Kidney (tissue), 14 donors: Measurements from ENCODE around the gene SHLD3. TPM values are rescaled to one million over a fixed set of nuclear protein-coding genes. Genes with fewer than 3 reads are reported as not detected.
"Not testable (repeated sequence)": the region's sequence is repeated elsewhere in the genome, so short reads cannot be mapped to it uniquely, and the experiment has no call there.

ENCODE experiments used
- DNase-seq, 5 donors: peaks; one replicate each; pipeline ENCODE4 v3.0.0-alpha.2; 2013 to 2020
- FAIRE-seq: peaks from 2 replicates; lab custom pipeline; 2012; peaks lifted over from hg19 to GRCh38; lab: Jason Lieb, UNC
- H3K27ac ChIP-seq, 2 donors: one replicate each; pipeline ENCODE4 v1.7.0; 2013; ENCODE audit warnings: low read depth in 2 of 2, low read length in 2 of 2, inconsistent platforms in 1 of 2
- H3K27me3 ChIP-seq: one replicate; pipeline ENCODE4 v1.7.1; 2013; ENCODE audit warnings: low read length, inconsistent platforms; ENCODE audit not compliant: control insufficient read depth, insufficient read depth
- H3K36me3 ChIP-seq, 3 donors: one replicate each; pipeline versions ENCODE4 v1.7.0 to v1.7.1; 2013; ENCODE audit warnings: low read length in 3 of 3, control low read depth in 1 of 3, inconsistent platforms in 1 of 3; ENCODE audit not compliant: insufficient read depth in 3 of 3, control insufficient read depth in 2 of 3
- H3K4me1 ChIP-seq, 3 donors: one replicate each; pipeline versions ENCODE4 v1.7.0 to v1.7.1; 2013; ENCODE audit warnings: low read length in 3 of 3, inconsistent platforms in 1 of 3, low read depth in 1 of 3; ENCODE audit not compliant: control insufficient read depth in 2 of 3, insufficient read depth in 2 of 3
- H3K4me3 ChIP-seq, 3 donors: one replicate each; pipeline versions ENCODE4 v1.7.0 to v1.8.1; 2013; ENCODE audit warnings: low read length in 3 of 3, control low read depth in 1 of 3, inconsistent platforms in 1 of 3
- H3K9ac ChIP-seq, 3 donors: one replicate each; pipeline versions ENCODE4 v1.7.0 to v1.7.1; 2013; ENCODE audit warnings: low read length in 3 of 3, control low read depth in 1 of 3, inconsistent platforms in 1 of 3
- H3K9me3 ChIP-seq, 3 donors: one replicate each; pipeline versions ENCODE4 v1.7.0 to v1.7.1; 2013; ENCODE audit warnings: low read length in 3 of 3, control low read depth in 1 of 3, inconsistent platforms in 1 of 3; ENCODE audit not compliant: control insufficient read depth in 2 of 3, insufficient read depth in 1 of 3
- intact Hi-C: fragments of 100-400 bp; cut with DNase I; formaldehyde crosslinking; loops from one replicate; pipeline ENCODE4 v1.11.1; 2022
- polyA plus RNA-seq: library from polyadenylated mRNA; stranded (reverse); fragments of 350-450 nt; fragmentation: Illumina TruSeq; extraction: RNeasy Lipid Tissue Mini Kit (QIAGEN cat#74804); gene quantifications from one replicate; pipeline ENCODE4 v1.2.3, GENCODE V29; 2014; ENCODE audit warnings: low read depth, low replicate concordance; ENCODE audit not compliant: insufficient read depth
- total RNA-seq: library from RNA; stranded (reverse); fragmentation: NEBNext Ultra II Directional; extraction: Animal tissue kit (Norgen Biotek cat#: 25700); gene quantifications from one replicate; pipeline ENCODE4 v1.2.1, GENCODE V29; 2021
- TF ChIP-seq, protein P1 (sequence below): IDR thresholded peaks from 3 replicates; pipeline ENCODE4 v1.5.1; 2012; ENCODE audit warnings: mild to moderate bottlenecking, moderate library complexity, borderline replicate concordance; ENCODE audit not compliant: insufficient read depth; ENCODE audit errors: extremely low read depth
- donor health status: control.
- donor health status: control.
- donor health status: control.
- donor health status: control.
- donor health status: control.
- donor health status: DM: yes; HTN: yes; CAD: no.
- donor health status: Normal renal cell carcinoma (clear cell type).

Gene SHLD3
- total and polyA plus RNA-seq, 2 donors from 2014 or later: 2.5 TPM

DNA sequence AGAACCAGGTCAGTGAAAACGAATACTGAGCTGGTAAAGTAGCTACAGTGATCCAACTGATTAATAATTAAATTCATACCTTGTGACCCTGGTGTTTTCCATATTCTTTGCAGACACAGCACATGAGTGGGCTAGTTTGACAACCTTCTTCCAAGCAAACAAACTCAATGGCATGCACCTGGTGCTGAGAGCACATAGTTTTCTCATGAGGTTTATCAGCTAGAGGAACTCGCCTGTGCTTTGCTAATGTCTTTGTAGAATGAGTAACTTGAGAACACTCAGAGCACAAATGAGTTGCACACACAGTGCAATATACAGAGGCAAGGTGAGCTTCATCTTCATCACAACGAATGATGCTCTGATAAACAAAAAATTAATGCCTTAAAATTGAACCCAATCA lies 13.3 kb upstream of the SHLD3 start:
- TF ChIP-seq, protein P1, sequence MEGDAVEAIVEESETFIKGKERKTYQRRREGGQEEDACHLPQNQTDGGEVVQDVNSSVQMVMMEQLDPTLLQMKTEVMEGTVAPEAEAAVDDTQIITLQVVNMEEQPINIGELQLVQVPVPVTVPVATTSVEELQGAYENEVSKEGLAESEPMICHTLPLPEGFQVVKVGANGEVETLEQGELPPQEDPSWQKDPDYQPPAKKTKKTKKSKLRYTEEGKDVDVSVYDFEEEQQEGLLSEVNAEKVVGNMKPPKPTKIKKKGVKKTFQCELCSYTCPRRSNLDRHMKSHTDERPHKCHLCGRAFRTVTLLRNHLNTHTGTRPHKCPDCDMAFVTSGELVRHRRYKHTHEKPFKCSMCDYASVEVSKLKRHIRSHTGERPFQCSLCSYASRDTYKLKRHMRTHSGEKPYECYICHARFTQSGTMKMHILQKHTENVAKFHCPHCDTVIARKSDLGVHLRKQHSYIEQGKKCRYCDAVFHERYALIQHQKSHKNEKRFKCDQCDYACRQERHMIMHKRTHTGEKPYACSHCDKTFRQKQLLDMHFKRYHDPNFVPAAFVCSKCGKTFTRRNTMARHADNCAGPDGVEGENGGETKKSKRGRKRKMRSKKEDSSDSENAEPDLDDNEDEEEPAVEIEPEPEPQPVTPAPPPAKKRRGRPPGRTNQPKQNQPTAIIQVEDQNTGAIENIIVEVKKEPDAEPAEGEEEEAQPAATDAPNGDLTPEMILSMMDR: no peak
- Histone ChIP-seq H3K27me3 (no peaks in the 10 kb centered on the region), H3K9ac (peak overlapping the region in 1 of 3 donors; percentile 23), H3K4me3 (peak overlapping the region in 1 of 3 donors; percentile 12), H3K36me3 (peaks cover 8 to 44% (median 27%) of the 10 kb centered on the region in 3 donors), H3K9me3 (no peaks in the 10 kb centered on the region), H3K27ac (peak overlapping the region in 1 of 2 donors; percentile 34), H3K4me1 (peaks cover 0 to 14% (median 4%) of the 10 kb centered on the region in 3 donors)
- intact Hi-C loops: no loop called here
- FAIRE-seq (peak; percentile 80), DNase-seq (peak in 4 of 5 donors; percentile 41 to 82 (median 54))

DNA sequence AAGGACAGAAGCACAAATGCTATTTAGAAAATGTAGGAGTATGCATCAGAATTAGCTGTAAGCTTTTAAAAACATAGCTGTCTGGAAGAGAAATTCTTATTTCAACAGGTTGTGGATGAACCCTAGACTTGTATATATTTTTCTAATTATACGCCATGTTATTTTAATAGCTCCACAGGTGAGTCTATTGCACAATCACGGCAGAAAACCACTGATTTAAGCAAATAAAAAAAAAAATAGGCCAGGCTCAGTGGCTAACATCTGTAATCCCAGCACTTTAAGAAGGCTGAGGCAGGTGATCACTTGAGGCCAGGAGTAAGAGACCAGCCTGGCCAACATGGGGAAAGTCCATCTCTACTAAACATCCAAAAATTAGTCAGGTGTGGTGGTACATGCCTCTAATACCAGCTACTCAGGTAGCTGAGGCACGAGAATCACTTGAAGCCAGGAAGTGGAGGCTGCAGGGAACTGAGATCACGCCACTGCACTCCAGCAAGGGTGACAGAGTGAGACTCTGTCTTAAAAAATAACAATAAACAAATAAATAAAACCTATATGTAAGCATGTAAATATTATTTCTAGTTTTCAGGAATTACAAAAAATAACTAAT lies 12.4 kb upstream of the SHLD3 start:
- peak overlapping the region in 1 of 2 donors; percentile 34 for H3K27ac ChIP-seq
- H3K36me3 ChIP-seq: peaks cover 6 to 36% (median 22%) of the 10 kb centered on the region in 3 donors
- intact Hi-C loops: no loop called here
- H3K4me1 ChIP-seq: peaks cover 0 to 14% (median 4%) of the 10 kb centered on the region in 3 donors
- peak overlapping the region in 1 of 3 donors; percentile 23 for H3K9ac ChIP-seq
- DNase-seq: no peak
- no peak overlapping the region for H3K4me3 ChIP-seq
- no peak for FAIRE-seq
- TF ChIP-seq, protein P1: no peak
- no peaks in the 10 kb centered on the region for H3K27me3 ChIP-seq
- no peaks in the 10 kb centered on the region for H3K9me3 ChIP-seq

GRCh38 chr5:65620021-65620420 lies 4.8 kb upstream of the SHLD3 start:
- no peaks in the 10 kb centered on the region for H3K27me3 ChIP-seq
- DNase-seq (no peak), FAIRE-seq (no peak)
- H3K9me3 ChIP-seq: no peaks in the 10 kb centered on the region
- H3K27ac ChIP-seq: no peak overlapping the region
- no peak overlapping the region for H3K9ac ChIP-seq
- peaks cover 0 to 5% (median 3%) of the 10 kb centered on the region in 3 donors for H3K36me3 ChIP-seq
- TF ChIP-seq, protein P1: no peak
- peaks cover 0 to 10% (median 9%) of the 10 kb centered on the region in 3 donors for H3K4me1 ChIP-seq
- H3K4me3 ChIP-seq: no peak overlapping the region
- intact Hi-C loops: no loop called here

DNA sequence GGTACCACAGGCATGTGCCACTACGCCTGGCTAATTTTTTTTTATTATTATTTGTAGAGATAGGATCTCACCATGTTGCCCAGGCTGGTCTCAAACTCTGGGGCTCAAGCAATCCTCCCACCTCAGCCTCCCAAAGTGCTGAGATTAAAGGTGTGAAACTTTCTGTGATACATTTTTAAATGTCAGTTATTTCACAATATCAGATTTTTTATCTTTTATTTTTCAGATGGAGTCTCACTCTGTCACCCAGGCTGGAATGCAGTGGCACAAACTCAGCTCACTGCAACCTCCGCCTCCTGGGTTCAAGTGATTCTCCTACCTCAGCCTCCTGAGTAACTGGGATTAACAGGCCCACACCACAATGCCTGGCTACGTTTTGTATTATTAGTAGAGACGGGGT lies 2.9 kb upstream of the SHLD3 start:
- DNase-seq, H3K4me3 ChIP-seq, H3K27me3 ChIP-seq, FAIRE-seq, H3K9me3 ChIP-seq, H3K36me3 ChIP-seq, H3K9ac ChIP-seq, intact Hi-C loops, H3K27ac ChIP-seq: not testable (repeated sequence)
- H3K4me1 ChIP-seq: peaks cover 3 to 13% (median 10%) of the 10 kb centered on the region in 3 donors
